Glomerular visceral epithelial cell (primary cell): Measurements from ENCODE around the gene GLB1L3.
A peak's percentile ranks its signal among the peaks of the same experiment; 100 is the strongest.
"Not testable (repeated sequence)": the region's sequence is repeated elsewhere in the genome, so short reads cannot be mapped to it uniquely, and the experiment has no call there.

Source experiments
- DNase-seq: peaks from one replicate; pipeline ENCODE4 v3.0.0-alpha.2; 2016; ENCODE audit errors: extremely low spot score

Gene GLB1L3

GRCh38 chr11:134252346-134253187 lies 23.6 kb upstream of the GLB1L3 start:
- no peak for DNase-seq

GRCh38 chr11:134253188-134253993 lies 22.8 kb upstream of the GLB1L3 start, which contains the start of the genes ACAD8 and THYN1:
Gene ACAD8, plus strand, starts transcription at chr11:134253568. Its CDS starts 33 bp downstream, at chr11:134253601.
Gene THYN1, minus strand, starts transcription at chr11:134253352. Its CDS starts 470 bp downstream, at chr11:134252882.
- DNase-seq, result peak; percentile 93

DNA sequence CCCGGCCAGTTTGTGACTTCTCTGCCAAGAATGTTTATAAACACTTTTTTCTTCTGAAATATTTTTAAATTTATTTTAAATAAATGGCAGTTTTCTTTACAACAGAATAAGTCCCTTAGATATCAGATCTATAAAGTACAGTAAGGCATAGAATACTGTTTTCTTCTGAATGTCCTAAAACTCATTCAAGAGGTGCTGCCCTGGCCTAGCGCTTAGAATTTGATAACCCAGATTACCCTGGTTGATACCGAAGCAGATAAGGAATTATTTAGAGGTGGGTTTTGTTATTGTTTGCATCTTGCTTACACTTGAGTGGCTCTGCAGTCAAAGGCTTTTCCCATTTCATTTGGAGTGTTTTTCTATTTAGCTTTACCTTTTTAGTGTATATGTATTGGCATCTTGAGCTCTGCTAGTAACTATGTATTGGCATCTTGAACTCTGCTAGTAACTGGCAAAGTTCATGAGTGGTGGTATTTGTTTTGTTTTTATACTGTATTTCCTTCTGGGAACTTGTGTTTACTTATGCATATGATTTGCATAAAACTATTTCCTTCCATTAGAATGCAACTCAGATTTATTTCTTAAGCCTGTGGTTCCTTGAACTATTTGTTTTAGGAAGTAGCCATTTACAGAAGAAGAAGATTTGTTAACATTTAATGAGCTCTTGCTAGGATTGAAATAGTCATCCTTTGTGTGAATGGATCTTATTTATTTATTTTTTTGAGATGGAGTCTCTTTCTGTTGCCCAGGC lies 21.6 kb upstream of the GLB1L3 start:
- DNase-seq, result no peak

DNA sequence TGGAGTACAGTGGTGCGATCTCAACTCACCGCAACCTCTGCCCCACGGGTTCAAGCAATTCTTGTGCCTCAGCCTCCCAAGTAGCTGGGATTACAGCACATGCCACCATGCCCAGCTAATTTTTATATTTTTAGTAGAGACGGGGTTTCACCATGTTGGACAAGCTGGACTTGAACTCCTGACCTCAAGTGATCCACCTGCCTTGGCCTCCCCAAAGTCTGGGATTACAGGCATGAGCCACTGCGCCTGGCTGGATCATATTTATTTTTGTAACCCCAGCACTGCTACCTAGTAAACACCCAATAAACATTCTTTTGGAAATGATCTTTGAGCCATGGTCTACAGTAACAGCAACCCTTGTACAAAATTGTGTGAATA lies 21.0 kb upstream of the GLB1L3 start:
- DNase-seq, result not testable (repeated sequence)

- DNase-seq, result no peak
These were observed 19.1 kb upstream of the GLB1L3 start for GRCh38 chr11:134257101-134257500.

GRCh38 chr11:134258577-134258976 lies 17.6 kb upstream of the GLB1L3 start:
- no peak for DNase-seq

GRCh38 chr11:134260503-134260902 lies 15.7 kb upstream of the GLB1L3 start:
- no peak for DNase-seq

DNA sequence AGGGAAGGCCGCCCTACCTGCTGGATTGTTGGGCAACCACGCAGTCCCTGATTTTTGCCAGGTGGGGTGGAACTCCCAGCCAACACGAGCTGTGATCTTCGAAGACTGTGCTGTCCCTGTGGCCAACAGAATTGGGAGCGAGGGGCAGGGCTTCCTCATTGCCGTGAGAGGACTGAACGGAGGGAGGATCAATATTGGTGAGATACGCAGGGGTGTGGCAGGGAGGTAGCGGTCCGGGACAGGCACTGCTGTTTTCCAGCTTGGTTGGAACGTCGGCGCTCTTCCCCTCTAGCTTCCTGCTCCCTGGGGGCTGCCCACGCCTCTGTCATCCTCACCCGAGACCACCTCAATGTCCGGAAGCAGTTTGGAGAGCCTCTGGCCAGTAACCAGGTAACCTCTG lies 15.2 kb upstream of the GLB1L3 start:
- no peak for DNase-seq

DNA sequence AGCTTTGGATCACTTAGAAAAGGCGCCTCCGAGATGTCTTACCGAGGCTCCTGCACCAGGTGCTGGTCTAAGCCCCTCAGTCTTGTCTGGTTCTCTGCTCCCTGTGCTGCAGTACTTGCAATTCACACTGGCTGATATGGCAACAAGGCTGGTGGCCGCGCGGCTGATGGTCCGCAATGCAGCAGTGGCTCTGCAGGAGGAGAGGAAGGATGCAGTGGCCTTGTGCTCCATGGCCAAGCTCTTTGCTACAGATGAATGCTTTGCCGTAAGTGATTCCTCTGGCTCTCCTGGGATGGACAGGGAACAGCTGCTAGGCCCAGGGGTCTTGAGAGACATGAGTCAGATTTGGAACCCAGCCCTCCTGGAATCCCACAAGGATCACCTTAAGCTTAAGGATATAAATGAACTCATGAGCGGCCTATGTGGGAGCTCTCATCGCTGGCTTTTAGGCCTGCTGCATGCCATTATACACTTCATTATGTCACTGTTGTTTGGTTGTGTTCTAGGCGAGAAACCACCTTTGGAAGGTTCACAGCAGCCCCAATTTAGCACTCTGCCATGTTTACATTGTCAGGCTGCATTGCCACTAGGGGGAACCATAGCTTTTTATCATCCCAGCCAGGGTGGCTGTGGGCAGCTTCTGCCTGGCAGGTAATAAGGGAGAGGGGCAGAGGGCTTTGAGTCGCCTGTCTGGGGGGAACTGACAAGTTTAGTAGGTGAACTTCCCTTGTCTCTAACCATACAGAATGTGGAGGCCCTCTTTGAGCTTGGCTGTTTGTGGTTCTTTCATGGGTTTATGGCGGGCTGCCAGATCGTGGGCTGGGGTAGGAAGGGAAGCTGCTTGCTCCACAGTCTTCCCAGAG lies 14.3 kb upstream of the GLB1L3 start:
- DNase-seq, result no peak

DNA sequence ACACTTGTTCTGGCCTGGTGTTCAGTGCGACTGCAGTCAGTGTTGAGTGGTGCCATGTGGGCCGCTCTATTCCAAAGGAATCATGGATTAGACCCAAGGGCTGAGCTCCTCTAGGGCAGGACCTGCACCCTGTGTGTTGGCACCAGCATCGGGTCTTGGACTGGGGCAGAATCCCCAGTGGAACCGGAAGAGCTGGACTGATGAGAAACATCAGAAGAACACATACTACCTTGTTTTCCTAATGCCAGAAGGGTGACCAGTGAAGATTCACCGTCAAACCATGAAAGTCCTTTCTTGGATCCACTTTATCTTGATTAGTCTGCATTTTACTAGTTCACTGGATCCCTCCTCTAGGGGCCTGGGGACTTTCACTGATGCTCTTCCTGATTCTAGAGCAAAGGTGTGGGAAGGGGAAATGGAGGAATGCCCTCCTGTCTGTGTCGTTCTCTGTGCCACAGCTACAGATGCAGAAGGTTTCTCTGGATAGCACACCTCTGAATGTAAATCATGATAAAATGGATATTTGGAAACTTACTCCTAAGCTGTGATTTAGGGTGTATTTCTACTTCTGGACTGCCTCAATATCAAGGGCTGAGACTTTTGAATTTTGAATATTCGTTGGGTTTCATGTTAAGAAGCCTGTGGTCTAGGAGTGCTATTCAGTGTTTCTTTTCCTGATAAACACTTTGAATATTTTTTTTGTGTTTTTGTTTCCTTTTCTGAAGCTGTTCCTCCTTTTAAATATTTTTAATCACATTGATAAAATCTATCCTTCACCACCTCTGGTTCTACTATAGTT lies 11.0 kb upstream of the GLB1L3 start:
- DNase-seq, result no peak

DNA sequence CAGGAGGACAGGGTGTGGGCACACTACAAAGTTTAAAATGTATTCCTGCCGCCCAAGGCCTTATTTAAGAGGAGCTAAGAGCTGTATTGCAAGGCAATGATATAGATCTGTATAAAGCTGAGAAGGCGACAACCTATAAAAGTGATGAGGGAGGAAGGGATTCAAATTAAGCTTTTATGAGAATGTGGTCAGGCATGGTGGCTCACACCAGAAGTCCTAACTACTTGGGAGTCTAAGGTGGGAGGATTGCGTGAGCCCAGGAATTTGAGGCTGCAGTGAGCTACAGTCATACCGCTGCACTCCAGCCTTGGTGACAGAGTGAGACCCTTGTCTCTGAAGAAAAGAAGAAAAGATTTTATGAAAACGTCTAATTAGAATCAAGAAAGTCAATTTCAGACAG lies 9.7 kb upstream of the GLB1L3 start:
- no peak for DNase-seq

DNA sequence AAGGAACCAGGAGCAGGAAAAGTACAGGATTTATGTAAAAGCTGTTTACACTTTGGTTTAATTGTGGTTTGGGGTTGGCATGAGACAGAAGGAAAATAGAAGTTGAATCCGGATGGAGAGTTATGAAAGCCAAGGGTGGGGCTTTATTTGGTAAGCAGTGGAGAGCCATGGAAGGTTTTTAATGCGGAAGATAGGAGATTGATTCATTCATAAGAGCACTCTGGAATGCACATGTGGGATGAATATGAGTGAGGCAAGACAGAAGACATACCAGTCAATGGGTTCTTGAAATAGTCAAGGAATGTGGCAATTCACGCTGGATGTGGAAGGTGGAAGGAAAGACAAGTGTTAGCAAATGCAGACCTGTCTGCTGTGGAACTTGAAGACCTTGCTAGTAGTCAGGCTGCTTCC lies 9.3 kb upstream of the GLB1L3 start:
- no peak for DNase-seq

GRCh38 chr11:134267461-134267860 lies 8.7 kb upstream of the GLB1L3 start:
- no peak for DNase-seq

GRCh38 chr11:134267966-134268365 lies 8.2 kb upstream of the GLB1L3 start:
- DNase-seq, result no peak

- DNase-seq, result no peak
These were observed 5.9 kb upstream of the GLB1L3 start for GRCh38 chr11:134270250-134270714.

- no peak for DNase-seq
These were observed 4.2 kb upstream of the GLB1L3 start for GRCh38 chr11:134271978-134272377.

GRCh38 chr11:134272381-134273316 lies 3.5 kb upstream of the GLB1L3 start:
- no peak for DNase-seq

- DNase-seq, result no peak
These were observed 2.9 kb upstream of the GLB1L3 start for GRCh38 chr11:134273317-134273712.

DNA sequence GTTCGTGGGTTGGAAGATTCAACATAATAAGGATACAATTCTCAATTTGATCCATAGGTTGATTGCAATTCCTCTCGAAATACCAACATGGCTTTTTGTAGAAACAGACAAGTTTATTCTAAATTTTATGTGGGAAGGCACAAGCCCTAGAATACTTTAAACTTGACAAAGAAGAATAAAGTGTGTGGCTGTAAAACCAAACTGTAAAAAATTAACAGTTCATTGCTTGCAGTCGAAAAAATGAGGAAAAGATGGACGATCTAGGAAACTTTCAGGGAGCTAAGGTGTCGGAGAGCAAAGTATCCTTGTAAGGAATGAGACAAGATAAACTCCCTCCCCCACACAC lies 1.0 kb upstream of the GLB1L3 start:
- no peak for DNase-seq
